Adrenal gland (tissue), 5 donors: ENCODE results near the gene GABRA5.

Experiments used
- CTCF ChIP-seq, 6 experiments: fragments of 450-650 bp in 4 of 6; fragments of 200-600 bp in 2 of 6; sonication (generic) in 1 of 6; IDR thresholded peaks; 1 replicate in 5 of 6; 2 replicates in 1 of 6; pipeline versions ENCODE4 v1.5.1 to v1.8.0; 2016 to 2021; ENCODE audit warnings: antibody characterized with exemption in 6 of 6, mild to moderate bottlenecking in 2 of 6, moderate library complexity in 1 of 6
- POLR2A ChIP-seq, 2 donors: fragments of 450-650 bp; IDR thresholded peaks; one replicate each; pipeline ENCODE4 v1.6.1; 2017; ENCODE audit warnings: antibody characterized with exemption in 2 of 2, mild to moderate bottlenecking in 2 of 2, moderate library complexity in 1 of 2
- donor health status: DM: no; HTN: no; CAD: no.

- TF ChIP-seq CTCF (IDR thresholded peaks at IDR 0.05) (no peak), POLR2A (IDR thresholded peaks at IDR 0.05) (no peak)
These were observed 129.4 kb downstream of the GABRA5 start for GRCh38 chr15:26996250-26996649.
